Lung (tissue), 12 donors: Measurements from ENCODE around the gene NRDC. TPM values are rescaled to one million over a fixed set of nuclear protein-coding genes. Genes with fewer than 3 reads are reported as not detected.

ENCODE experiments used
- ATAC-seq: fragments of 200-7000 bp; cut with Tn5 transposase; one replicate; pipeline ENCODE4 v1.9.1; 2020; ENCODE audit warnings: moderate number of reproducible peaks; ENCODE audit not compliant: insufficient read depth, low FRiP score
- DNase-seq, 3 donors: peaks; one replicate each; pipeline ENCODE4 v3.0.0-alpha.2; 2013 to 2017
- H3K27ac ChIP-seq, 2 donors: one replicate each; pipeline ENCODE4 v1.5.1; 2013; ENCODE audit warnings: mild to moderate bottlenecking in 2 of 2, moderate library complexity in 2 of 2, control low read depth in 1 of 2, inconsistent platforms in 1 of 2, low read depth in 1 of 2, low read length in 1 of 2
- H3K27me3 ChIP-seq, 3 donors: one replicate each; pipeline ENCODE4 v1.5.1; 2013; ENCODE audit warnings: low read length in 2 of 3; ENCODE audit not compliant: control insufficient read depth in 3 of 3, insufficient read depth in 3 of 3
- H3K36me3 ChIP-seq, 4 donors: one replicate each; pipeline ENCODE4 v1.5.1; 2013; ENCODE audit warnings: low read length in 4 of 4, mild to moderate bottlenecking in 1 of 4, moderate library complexity in 1 of 4; ENCODE audit not compliant: control insufficient read depth in 4 of 4, insufficient read depth in 4 of 4
- H3K4me1 ChIP-seq, 5 donors: one replicate each; pipeline ENCODE4 v1.5.1; 2013; ENCODE audit warnings: low read length in 5 of 5, mild to moderate bottlenecking in 2 of 5, moderate library complexity in 1 of 5; ENCODE audit not compliant: control insufficient read depth in 5 of 5, insufficient read depth in 5 of 5
- H3K4me3 ChIP-seq: one replicate; pipeline ENCODE4 v1.5.1; 2013; ENCODE audit warnings: mild to moderate bottlenecking, control low read depth, moderate library complexity
- H3K9ac ChIP-seq, 2 donors: one replicate each; pipeline ENCODE4 v1.5.1; 2013; ENCODE audit warnings: low read length in 2 of 2, control low read depth in 1 of 2; ENCODE audit not compliant: insufficient read depth in 1 of 2
- H3K9me3 ChIP-seq, 4 donors: one replicate each; pipeline ENCODE4 v1.5.1; 2013; ENCODE audit warnings: low read length in 3 of 4, mild to moderate bottlenecking in 1 of 4, moderate library complexity in 1 of 4; ENCODE audit not compliant: control insufficient read depth in 4 of 4, insufficient read depth in 3 of 4
- WGBS, 2 donors: extraction: QIAGEN DNeasy Blood & Tissue Kit; methylation state at CpG; one replicate each; pipeline ENCODE4 v1.1.7; 2013; 5-methylcytosine and 5-hydroxymethylcytosine counted together
- polyA plus RNA-seq, 2 donors: library from polyadenylated mRNA; stranded (reverse); fragments of 200-250 nt; gene quantifications; one replicate each; pipeline ENCODE4 v1.2.1, GENCODE V29; 2013
- total RNA-seq, 2 donors: library from RNA; depleted of rRNA in 1 of 2; stranded (reverse); fragments of >200 nt in 1 of 2; gene quantifications; one replicate each; pipeline ENCODE4 v1.2.1, GENCODE V29; 2014 to 2021
- TF ChIP-seq, protein P1 (sequence below): IDR thresholded peaks from 2 replicates; pipeline ENCODE4 v1.5.1; 2012; ENCODE audit warnings: mild to moderate bottlenecking; ENCODE audit errors: control extremely low read depth, extremely low read depth
- donor health status: control.
- donor health status: control.
- donor health status: Bipolar disorder and iron deficiency.
- donor health status: healthy.
- donor health status: DM: yes; HTN: yes; CAD: no.

The NRDC gene
- total and polyA plus RNA-seq, 4 donors, result 96.2 to 128 (median 105) TPM

DNA sequence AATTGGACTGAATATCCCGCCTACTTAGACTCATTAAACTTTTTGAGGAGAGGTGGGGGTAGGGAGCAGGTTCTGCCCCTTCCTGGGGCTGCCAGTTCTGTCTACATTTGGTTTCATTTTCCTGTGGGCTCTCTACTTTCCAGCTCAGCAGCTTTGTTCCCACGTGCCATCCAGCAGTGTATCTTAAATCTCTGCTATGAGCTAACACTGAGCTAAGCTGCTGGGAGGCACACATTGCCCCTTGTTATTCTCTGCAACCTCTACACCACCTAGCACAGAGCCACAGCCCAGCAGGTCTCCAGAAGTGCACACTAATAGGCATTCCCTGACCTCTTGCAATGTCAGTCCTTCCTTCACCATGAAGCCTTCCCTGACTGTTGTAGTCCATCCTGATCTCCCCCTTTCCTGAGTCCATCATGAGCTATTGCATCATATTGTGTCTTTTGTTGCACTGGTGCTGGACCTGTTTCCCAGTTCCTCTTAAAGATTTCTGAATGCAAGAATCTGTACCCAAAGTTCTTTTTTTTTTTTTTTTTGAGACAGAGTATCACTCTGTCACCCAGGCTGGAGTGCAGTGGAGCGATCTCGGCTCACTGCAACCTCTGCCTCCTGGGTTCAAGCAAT lies 28.7 kb upstream of the NRDC start:
- TF ChIP-seq, protein P1, sequence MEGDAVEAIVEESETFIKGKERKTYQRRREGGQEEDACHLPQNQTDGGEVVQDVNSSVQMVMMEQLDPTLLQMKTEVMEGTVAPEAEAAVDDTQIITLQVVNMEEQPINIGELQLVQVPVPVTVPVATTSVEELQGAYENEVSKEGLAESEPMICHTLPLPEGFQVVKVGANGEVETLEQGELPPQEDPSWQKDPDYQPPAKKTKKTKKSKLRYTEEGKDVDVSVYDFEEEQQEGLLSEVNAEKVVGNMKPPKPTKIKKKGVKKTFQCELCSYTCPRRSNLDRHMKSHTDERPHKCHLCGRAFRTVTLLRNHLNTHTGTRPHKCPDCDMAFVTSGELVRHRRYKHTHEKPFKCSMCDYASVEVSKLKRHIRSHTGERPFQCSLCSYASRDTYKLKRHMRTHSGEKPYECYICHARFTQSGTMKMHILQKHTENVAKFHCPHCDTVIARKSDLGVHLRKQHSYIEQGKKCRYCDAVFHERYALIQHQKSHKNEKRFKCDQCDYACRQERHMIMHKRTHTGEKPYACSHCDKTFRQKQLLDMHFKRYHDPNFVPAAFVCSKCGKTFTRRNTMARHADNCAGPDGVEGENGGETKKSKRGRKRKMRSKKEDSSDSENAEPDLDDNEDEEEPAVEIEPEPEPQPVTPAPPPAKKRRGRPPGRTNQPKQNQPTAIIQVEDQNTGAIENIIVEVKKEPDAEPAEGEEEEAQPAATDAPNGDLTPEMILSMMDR, result no peak
- Histone ChIP-seq H3K36me3 (no peaks in the 10 kb centered on the region), H3K27me3 (peaks cover 0 to 29% (median 0%) of the 10 kb centered on the region in 3 donors), H3K9ac (no peak overlapping the region), H3K4me1 (no peaks in the 10 kb centered on the region), H3K9me3 (no peaks in the 10 kb centered on the region), H3K27ac (no peak overlapping the region), H3K4me3 (no peak overlapping the region)
- WGBS, 2 donors, result 74 to 76% methylated on average over 4 of the region's 4 CpGs
- DNase-seq (peak in 1 of 3 donors; percentile 5), ATAC-seq (no peak)

DNA sequence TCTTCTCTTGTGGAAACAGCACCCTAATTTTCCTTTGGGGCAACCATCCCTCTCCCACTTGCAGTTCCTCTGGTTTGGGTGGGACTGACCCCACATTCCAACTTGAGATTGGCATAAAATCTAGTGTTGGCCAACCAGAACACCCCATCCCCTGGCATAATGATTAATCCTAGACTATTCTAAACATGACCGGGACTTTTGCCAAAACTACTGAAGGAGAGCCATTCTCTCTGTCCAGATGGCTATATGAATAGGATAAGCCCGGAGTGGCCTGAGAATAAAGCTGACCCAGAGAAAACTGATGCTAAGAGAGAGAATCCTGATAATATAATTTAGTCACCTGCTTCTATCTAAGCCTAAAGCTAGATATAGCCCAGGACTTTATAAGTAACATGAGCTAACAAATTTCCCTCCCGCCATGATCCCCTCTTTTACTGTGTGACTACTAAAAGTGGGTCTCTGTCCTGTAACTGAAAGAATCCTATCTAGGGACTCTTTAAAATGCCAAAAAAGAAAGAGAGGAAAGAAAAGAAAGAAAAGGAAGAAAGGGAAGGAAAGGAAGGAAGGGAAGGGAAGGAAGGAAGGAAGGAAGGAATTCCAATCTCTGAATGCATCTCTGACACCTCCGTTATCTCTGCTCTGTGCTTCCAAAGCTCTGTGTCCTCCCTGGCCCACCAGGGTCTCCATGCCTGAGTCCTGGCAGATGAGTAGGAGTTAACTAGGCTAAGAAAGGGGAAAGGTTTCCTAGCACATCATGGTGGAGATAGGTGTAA lies 28.0 kb upstream of the NRDC start:
- DNase-seq, result peak in 2 of 3 donors; percentile 17 to 19
- H3K9ac ChIP-seq, result no peak overlapping the region
- TF ChIP-seq, protein P1, result no peak
- no peak for ATAC-seq
- WGBS, 2 donors, result 59 to 74% methylated on average over 4 of the region's 4 CpGs
- no peaks in the 10 kb centered on the region for H3K36me3 ChIP-seq
- H3K9me3 ChIP-seq, result no peaks in the 10 kb centered on the region
- peaks cover 0 to 29% (median 0%) of the 10 kb centered on the region in 3 donors for H3K27me3 ChIP-seq
- H3K4me1 ChIP-seq, result no peaks in the 10 kb centered on the region
- no peak overlapping the region for H3K27ac ChIP-seq
- no peak overlapping the region for H3K4me3 ChIP-seq

DNA sequence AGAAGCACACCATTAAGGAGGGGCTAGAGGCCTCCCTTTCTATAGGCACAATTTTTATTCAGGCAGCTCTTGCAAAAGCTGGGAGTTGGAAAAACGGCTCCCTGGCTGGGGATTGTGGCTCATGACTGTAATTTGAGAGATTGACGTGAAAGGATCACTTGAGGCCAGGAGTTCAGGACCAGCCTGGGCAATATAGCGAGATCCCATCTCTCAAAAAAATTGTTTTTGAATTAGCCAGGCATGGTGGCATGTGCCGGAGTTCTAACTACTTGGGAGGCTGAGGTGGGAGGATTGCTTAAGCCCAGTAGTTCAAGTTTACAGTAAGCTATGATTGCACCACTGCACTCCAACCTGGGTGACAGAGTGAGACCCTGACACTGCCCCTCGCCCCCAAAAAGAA lies 23.9 kb upstream of the NRDC start:
- Histone ChIP-seq H3K36me3 (no peaks in the 10 kb centered on the region), H3K27me3 (peaks cover 0 to 33% (median 4%) of the 10 kb centered on the region in 3 donors), H3K4me1 (no peaks in the 10 kb centered on the region), H3K4me3 (no peak overlapping the region), H3K9me3 (no peaks in the 10 kb centered on the region), H3K27ac (no peak overlapping the region), H3K9ac (no peak overlapping the region)
- DNase-seq (no peak), ATAC-seq (no peak)
- TF ChIP-seq, protein P1, result no peak
- 83 to 92% methylated on average over 5 of the region's 5 CpGs for WGBS, 2 donors
